ENCODE measurements around the gene FBXW8.

GRCh38 chr12:116971222-116971621, 60.5 kb downstream of the FBXW8 start:
- no peak for TF ChIP-seq OSR1 (CRISPR knock-in tag; IDR thresholded peaks at IDR 0.05)
- TF ChIP-seq GLIS3 (CRISPR knock-in tag; IDR thresholded peaks at IDR 0.05), result no peak
- no peak for TF ChIP-seq BACH2 (CRISPR knock-in tag; IDR thresholded peaks at IDR 0.05; ENCODE audit: borderline replicate concordance)
- no peak for TF ChIP-seq ISL1 (CRISPR knock-in tag; IDR thresholded peaks at IDR 0.05)
- TF ChIP-seq ARNTL (CRISPR knock-in tag; IDR thresholded peaks at IDR 0.05; ENCODE audit: borderline replicate concordance, low read depth), result no peak
- TF ChIP-seq ZFP30 (CRISPR knock-in tag; IDR thresholded peaks at IDR 0.05), result no peak
